Measurements from ENCODE around the gene CLDND2.

Gene CLDND2

DNA sequence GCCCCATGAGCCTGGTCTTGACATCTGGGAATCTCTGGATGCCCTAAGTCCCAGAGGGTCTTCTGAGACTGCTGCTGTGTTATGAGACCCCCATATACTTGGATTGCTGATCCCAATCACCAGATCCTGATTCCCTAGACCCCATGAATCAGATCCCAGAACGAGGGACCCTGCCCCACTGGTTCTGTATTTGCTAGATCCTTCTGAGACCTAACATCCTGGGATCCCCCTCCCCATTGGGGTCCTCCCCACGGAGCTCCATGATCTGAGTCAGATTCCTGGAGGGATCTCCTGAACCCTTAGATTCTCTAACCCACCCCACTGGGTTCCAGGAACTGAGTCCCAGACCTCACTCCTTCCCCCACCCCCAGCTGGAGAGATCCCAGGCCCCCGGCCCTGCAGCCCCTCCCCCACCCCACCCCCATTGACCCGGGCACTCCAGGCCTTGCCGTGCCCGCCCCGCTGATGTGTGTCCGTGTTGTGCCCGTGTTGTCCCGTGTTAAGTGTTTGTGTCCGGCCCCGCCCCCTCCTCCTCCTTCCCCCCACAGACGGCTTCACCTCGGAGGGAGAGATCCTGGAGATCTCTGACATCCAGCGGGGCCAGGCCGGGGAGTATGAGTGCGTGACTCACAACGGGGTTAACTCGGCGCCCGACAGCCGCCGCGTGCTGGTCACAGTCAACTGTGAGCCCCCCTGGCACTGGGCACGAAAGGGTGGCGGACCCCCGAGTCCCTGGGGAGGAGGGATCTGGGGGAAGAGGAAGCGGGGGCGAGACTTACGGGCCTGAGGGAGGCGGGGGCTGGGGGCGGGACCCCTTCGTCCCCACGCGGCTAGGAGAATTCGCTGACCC lies 42.4 kb downstream of the CLDND2 start:
- H3K27ac ChIP-seq (ENCODE audit: low read depth, low read length), result no peak overlapping the region
- peaks cover 12% of the 10 kb centered on the region for H3K27me3 ChIP-seq (ENCODE audit: control insufficient read depth, insufficient read depth, low read length)
- no peak overlapping the region for H3K9ac ChIP-seq (ENCODE audit: low read length)
- H3K4me3 ChIP-seq (ENCODE audit: low read depth, low read length), result peak overlapping the region; percentile 66
- peaks cover 7% of the 10 kb centered on the region for H3K4me1 ChIP-seq (ENCODE audit: control insufficient read depth, insufficient read depth, low read length)
- H3K36me3 ChIP-seq (ENCODE audit: control insufficient read depth, insufficient read depth, low read length), result peaks cover 25% of the 10 kb centered on the region
- H3K9me3 ChIP-seq (ENCODE audit: control insufficient read depth, insufficient read depth, low read depth, low read length), result no peaks in the 10 kb centered on the region; the same call in 1 of the 2 replicates

- peaks cover 12% of the 10 kb centered on the region for H3K27me3 ChIP-seq (ENCODE audit: control insufficient read depth, insufficient read depth, low read length)
- H3K36me3 ChIP-seq (ENCODE audit: control insufficient read depth, insufficient read depth, low read length), result peaks cover 14% of the 10 kb centered on the region
- H3K9me3 ChIP-seq (ENCODE audit: control insufficient read depth, insufficient read depth, low read depth, low read length), result no peaks in the 10 kb centered on the region
- no peak overlapping the region for H3K4me3 ChIP-seq (ENCODE audit: low read depth, low read length)
- no peak overlapping the region for H3K27ac ChIP-seq (ENCODE audit: low read depth, low read length)
- peaks cover 10% of the 10 kb centered on the region for H3K4me1 ChIP-seq (ENCODE audit: control insufficient read depth, insufficient read depth, low read length)
- no peak overlapping the region for H3K9ac ChIP-seq (ENCODE audit: low read length)
Measured at GRCh38 chr19:51325161-51325976, 43.4 kb downstream of the CLDND2 start.

GRCh38 chr19:51324167-51324481 lies 44.7 kb downstream of the CLDND2 start:
- Histone ChIP-seq H3K4me1 (ENCODE audit: control insufficient read depth, insufficient read depth, low read length) (peaks cover 17% of the 10 kb centered on the region), H3K9me3 (ENCODE audit: control insufficient read depth, insufficient read depth, low read depth, low read length) (no peaks in the 10 kb centered on the region), H3K4me3 (ENCODE audit: low read depth, low read length) (no peak overlapping the region), H3K9ac (ENCODE audit: low read length) (no peak overlapping the region), H3K27me3 (ENCODE audit: control insufficient read depth, insufficient read depth, low read length) (peaks cover 12% of the 10 kb centered on the region), H3K27ac (ENCODE audit: low read depth, low read length) (no peak overlapping the region), H3K36me3 (ENCODE audit: control insufficient read depth, insufficient read depth, low read length) (peaks cover 5% of the 10 kb centered on the region; the same call in 1 of the 2 replicates)

DNA sequence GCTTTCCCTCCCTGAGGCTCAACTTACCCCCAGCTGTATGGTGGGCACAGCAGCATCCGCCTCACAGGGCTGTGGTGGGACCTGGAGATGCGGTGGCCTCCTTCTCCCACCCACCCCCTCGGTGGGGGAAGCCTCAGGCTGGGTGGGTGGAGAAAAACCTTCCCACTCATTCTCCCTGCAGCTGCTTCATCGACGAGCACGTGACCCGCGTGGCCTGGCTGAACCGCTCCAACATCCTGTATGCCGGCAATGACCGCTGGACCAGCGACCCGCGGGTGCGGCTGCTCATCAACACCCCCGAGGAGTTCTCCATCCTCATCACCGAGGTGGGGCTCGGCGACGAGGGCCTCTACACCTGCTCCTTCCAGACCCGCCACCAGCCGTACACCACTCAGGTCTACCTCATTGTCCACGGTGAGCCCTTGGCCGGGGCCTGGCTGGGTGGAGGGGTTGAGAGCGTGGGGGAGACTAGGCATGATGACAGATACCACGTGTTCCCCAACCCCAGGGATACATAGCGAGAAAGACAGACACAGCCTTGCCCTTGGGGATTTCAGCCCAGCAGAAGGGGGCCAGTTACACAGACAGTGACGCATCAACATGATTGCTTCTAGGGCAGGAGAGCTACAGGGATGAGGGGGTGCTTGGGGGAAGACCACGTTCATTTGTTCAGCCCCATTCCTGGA lies 45.2 kb downstream of the CLDND2 start:
- H3K9me3 ChIP-seq (ENCODE audit: control insufficient read depth, insufficient read depth, low read depth, low read length), result no peaks in the 10 kb centered on the region
- peaks cover 12% of the 10 kb centered on the region for H3K27me3 ChIP-seq (ENCODE audit: control insufficient read depth, insufficient read depth, low read length)

DNA sequence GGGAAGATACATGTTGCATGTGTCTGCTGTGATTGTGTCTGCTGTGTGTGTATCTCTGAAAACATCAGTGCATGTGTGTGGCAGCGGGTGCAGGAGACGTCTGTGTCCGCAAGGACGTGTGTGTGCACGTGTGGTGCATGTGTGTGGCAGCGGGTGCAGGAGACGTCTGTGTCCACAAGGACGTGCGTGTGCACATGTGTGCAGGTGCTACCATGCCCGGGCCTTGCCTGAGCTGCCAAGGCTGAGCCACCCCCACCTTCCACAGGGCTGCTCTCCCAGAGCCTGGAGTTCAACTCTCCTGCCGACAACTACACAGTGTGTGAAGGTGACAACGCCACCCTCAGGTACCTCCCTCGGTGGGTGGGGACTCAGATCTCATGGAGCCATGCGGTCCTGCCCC lies 47.0 kb downstream of the CLDND2 start:
- no peak overlapping the region for H3K4me3 ChIP-seq (ENCODE audit: low read depth, low read length)
- peaks cover 10% of the 10 kb centered on the region for H3K4me1 ChIP-seq (ENCODE audit: control insufficient read depth, insufficient read depth, low read length)
- H3K9me3 ChIP-seq (ENCODE audit: control insufficient read depth, insufficient read depth, low read depth, low read length), result no peaks in the 10 kb centered on the region
- peaks cover 5% of the 10 kb centered on the region; the same call in 1 of the 2 replicates for H3K36me3 ChIP-seq (ENCODE audit: control insufficient read depth, insufficient read depth, low read length)
- H3K27me3 ChIP-seq (ENCODE audit: control insufficient read depth, insufficient read depth, low read length), result peaks cover 5% of the 10 kb centered on the region; the same call in 1 of the 2 replicates
- no peak overlapping the region for H3K9ac ChIP-seq (ENCODE audit: low read length)
- no peak overlapping the region for H3K27ac ChIP-seq (ENCODE audit: low read depth, low read length)

More for the DNA sequence above, 45.2 kb downstream of the CLDND2 start:
- Histone ChIP-seq H3K9ac (ENCODE audit: low read length) (no peak overlapping the region), H3K27ac (ENCODE audit: low read depth, low read length) (no peak overlapping the region), H3K36me3 (ENCODE audit: control insufficient read depth, insufficient read depth, low read length) (peaks cover 5% of the 10 kb centered on the region; the same call in 1 of the 2 replicates), H3K4me3 (ENCODE audit: low read depth, low read length) (no peak overlapping the region), H3K4me1 (ENCODE audit: control insufficient read depth, insufficient read depth, low read length) (peaks cover 17% of the 10 kb centered on the region)

- peaks cover 5% of the 10 kb centered on the region; the same call in 1 of the 2 replicates for H3K36me3 ChIP-seq (ENCODE audit: control insufficient read depth, insufficient read depth, low read length)
- H3K9me3 ChIP-seq (ENCODE audit: control insufficient read depth, insufficient read depth, low read depth, low read length), result no peaks in the 10 kb centered on the region
- no peak overlapping the region for H3K27ac ChIP-seq (ENCODE audit: low read depth, low read length)
- no peak overlapping the region for H3K4me3 ChIP-seq (ENCODE audit: low read depth, low read length)
- H3K4me1 ChIP-seq (ENCODE audit: control insufficient read depth, insufficient read depth, low read length), result peaks cover 10% of the 10 kb centered on the region
- H3K9ac ChIP-seq (ENCODE audit: low read length), result no peak overlapping the region
- H3K27me3 ChIP-seq (ENCODE audit: control insufficient read depth, insufficient read depth, low read length), result no peaks in the 10 kb centered on the region
Measured at GRCh38 chr19:51320280-51320657, 48.5 kb downstream of the CLDND2 start.

- Histone ChIP-seq H3K4me3 (ENCODE audit: low read depth, low read length) (no peak overlapping the region), H3K27me3 (ENCODE audit: control insufficient read depth, insufficient read depth, low read length) (no peaks in the 10 kb centered on the region), H3K9ac (ENCODE audit: low read length) (no peak overlapping the region), H3K9me3 (ENCODE audit: control insufficient read depth, insufficient read depth, low read depth, low read length) (peaks cover under 1% of the 10 kb centered on the region), H3K36me3 (ENCODE audit: control insufficient read depth, insufficient read depth, low read length) (peaks cover 6% of the 10 kb centered on the region; the same call in 1 of the 2 replicates), H3K4me1 (ENCODE audit: control insufficient read depth, insufficient read depth, low read length) (peaks cover 10% of the 10 kb centered on the region), H3K27ac (ENCODE audit: low read depth, low read length) (no peak overlapping the region)
Measured at GRCh38 chr19:51319649-51320279, 49.0 kb downstream of the CLDND2 start.

DNA sequence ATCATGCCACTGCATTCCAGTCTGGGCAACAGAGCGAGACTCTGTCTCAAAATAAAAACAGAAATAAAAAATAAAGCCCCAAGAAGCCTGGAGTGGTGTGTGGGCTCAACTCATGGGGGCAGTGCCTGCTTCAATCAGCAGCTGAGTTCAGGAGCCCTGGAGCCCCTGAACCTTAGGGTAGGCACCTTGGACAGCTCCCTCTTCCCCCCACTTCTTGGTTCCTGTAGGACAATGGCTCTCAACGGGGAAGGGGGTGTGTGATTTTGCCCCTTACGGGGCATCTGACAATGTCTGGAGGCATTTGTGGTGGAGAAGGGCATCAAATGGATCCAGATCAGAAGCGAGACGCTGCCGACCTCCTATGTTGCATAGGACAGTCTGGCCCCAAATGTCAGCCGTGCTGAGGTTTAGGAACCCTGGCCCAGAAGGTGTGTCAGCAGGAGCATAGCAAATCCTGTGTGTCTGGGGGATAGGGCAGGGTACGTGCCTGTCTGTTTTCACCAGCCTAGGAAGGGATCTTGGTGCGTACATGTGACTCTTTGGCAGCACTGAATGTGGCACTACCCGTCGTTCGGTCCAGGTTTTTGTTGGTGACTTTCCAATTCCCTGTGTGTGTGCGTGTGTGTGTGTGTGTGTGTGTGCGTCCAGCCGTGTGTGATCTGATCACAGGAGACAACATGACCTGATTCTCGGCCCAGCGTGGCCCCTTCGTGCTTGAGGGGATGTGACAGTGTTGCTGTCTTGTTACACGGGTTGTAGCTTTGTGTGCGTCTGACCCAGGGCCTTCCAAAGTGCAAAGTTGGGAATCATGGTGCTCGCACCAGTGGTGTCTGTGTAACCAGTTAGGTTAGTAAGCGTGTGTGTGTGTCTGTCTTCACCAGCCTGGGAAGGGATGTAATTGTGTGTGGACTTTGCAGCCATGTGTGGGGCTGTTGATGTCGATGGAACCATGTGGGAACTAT lies 49.8 kb downstream of the CLDND2 start:
- no peak overlapping the region for H3K9ac ChIP-seq (ENCODE audit: low read length)
- H3K4me3 ChIP-seq (ENCODE audit: low read depth, low read length), result no peak overlapping the region
- H3K27ac ChIP-seq (ENCODE audit: low read depth, low read length), result no peak overlapping the region
- H3K4me1 ChIP-seq (ENCODE audit: control insufficient read depth, insufficient read depth, low read length), result peaks cover 10% of the 10 kb centered on the region
- H3K9me3 ChIP-seq (ENCODE audit: control insufficient read depth, insufficient read depth, low read depth, low read length), result peaks cover 5% of the 10 kb centered on the region
- peaks cover 8% of the 10 kb centered on the region; the same call in 1 of the 2 replicates for H3K36me3 ChIP-seq (ENCODE audit: control insufficient read depth, insufficient read depth, low read length)
- H3K27me3 ChIP-seq (ENCODE audit: control insufficient read depth, insufficient read depth, low read length), result no peaks in the 10 kb centered on the region

DNA sequence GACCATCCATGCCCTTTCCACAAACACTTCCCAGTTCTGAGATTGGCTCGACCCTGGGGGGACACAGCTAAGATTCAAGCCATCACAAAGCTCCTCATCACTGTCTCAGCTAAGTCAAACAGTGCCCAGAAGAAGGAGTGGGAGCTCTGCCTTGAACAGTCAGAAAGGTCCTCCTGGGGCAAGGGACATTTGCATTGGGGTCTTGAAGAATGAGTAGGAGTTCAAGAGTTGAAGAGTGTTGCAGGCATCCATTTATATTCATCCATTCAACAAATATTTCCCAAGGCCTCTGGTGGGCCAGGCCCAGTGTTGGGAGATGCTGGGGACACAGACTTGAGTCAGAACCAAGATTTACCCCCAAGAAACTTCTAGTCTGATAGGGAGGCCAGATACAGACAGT lies 50.8 kb downstream of the CLDND2 start:
- Histone ChIP-seq H3K4me1 (ENCODE audit: control insufficient read depth, insufficient read depth, low read length) (peaks cover 14% of the 10 kb centered on the region), H3K27me3 (ENCODE audit: control insufficient read depth, insufficient read depth, low read length) (no peaks in the 10 kb centered on the region), H3K9me3 (ENCODE audit: control insufficient read depth, insufficient read depth, low read depth, low read length) (peaks cover 5% of the 10 kb centered on the region), H3K9ac (ENCODE audit: low read length) (no peak overlapping the region), H3K27ac (ENCODE audit: low read depth, low read length) (no peak overlapping the region), H3K36me3 (ENCODE audit: control insufficient read depth, insufficient read depth, low read length) (peaks cover 4% of the 10 kb centered on the region; the same call in 1 of the 2 replicates), H3K4me3 (ENCODE audit: low read depth, low read length) (no peak overlapping the region)

GRCh38 chr19:51317376-51317775 lies 51.4 kb downstream of the CLDND2 start:
- no peak overlapping the region for H3K9ac ChIP-seq (ENCODE audit: low read length)
- H3K4me1 ChIP-seq (ENCODE audit: control insufficient read depth, insufficient read depth, low read length), result peaks cover 19% of the 10 kb centered on the region
- no peak overlapping the region for H3K27ac ChIP-seq (ENCODE audit: low read depth, low read length)
- H3K36me3 ChIP-seq (ENCODE audit: control insufficient read depth, insufficient read depth, low read length), result peaks cover 4% of the 10 kb centered on the region; the same call in 1 of the 2 replicates
- no peaks in the 10 kb centered on the region for H3K27me3 ChIP-seq (ENCODE audit: control insufficient read depth, insufficient read depth, low read length)
- H3K9me3 ChIP-seq (ENCODE audit: control insufficient read depth, insufficient read depth, low read depth, low read length), result peaks cover 5% of the 10 kb centered on the region
- H3K4me3 ChIP-seq (ENCODE audit: low read depth, low read length), result no peak overlapping the region
